HCT116 (cell line): ENCODE results near the gene LMNA. TPM values are rescaled to one million over a fixed set of nuclear protein-coding genes. Genes with fewer than 3 reads are reported as not detected.

ENCODE experiments used
- ATAC-seq: fragments of 200-7000 bp; cut with Tn5 transposase; 2 replicates; pipeline ENCODE4 v1.9.1; 2020; ENCODE audit warnings: mild to moderate bottlenecking, moderate library complexity
- BruUV-seq: library from RNA; stranded (reverse); fragments of 400-500 nt; replicated peaks from 2 replicates; lab custom pipeline; 2021; lab: Mats Ljungman, UMichigan
- CTCF ChIA-PET: fragments of 300-600 bp; sonication (Branson Sonifier 250); formaldehyde crosslinking; loops from one replicate; lab custom pipeline; 2021; ENCODE audit warnings: antibody characterized with exemption; lab: Charles Lee
- POLR2A ChIA-PET: fragments of 300-600, 350-600 bp; sonication (Branson Sonifier 250); formaldehyde crosslinking; loops from one replicate; lab custom pipeline; 2021; ENCODE audit warnings: antibody characterized with exemption; lab: Charles Lee
- RAD21 ChIA-PET, 2 experiments: fragments of 300-600 bp; sonication (Branson Sonifier 250); formaldehyde crosslinking; loops; one replicate each; lab custom pipeline; 2023; ENCODE audit warnings: low total read pairs in 2 of 2; ENCODE audit not compliant: uncharacterized antibody in 2 of 2, unreplicated experiment in 2 of 2, low non-redundant PET in 1 of 2; lab: Charles Lee
- DNase-seq: peaks from one replicate; pipeline ENCODE4 v3.0.0-alpha.2; 2010; ENCODE audit warnings: low read depth, low spot score
- H2AFZ ChIP-seq: fragments of 200-600 bp; shearing (Covaris generic), sonication (generic); 2 replicates; pipeline ENCODE4 v1.6.1; 2017; ENCODE audit warnings: low read depth, mixed run types, mixed read lengths, antibody characterized with exemption, low read length; ENCODE audit not compliant: poor library complexity, severe bottlenecking
- H3K27ac ChIP-seq: 2 replicates; pipeline ENCODE4 v1.5.1; 2012; ENCODE audit warnings: low read depth, low read length
- H3K27me3 ChIP-seq: fragments of 200-600 bp; sonication (generic); 2 replicates; pipeline ENCODE4 v1.6.1; 2016; ENCODE audit warnings: mixed run types, low read length, mixed read lengths; ENCODE audit not compliant: insufficient read depth
- H3K36me3 ChIP-seq, 2 experiments: fragments of 200-500 bp in 1 of 2; fragments of 200-600 bp in 1 of 2; sonication (Bioruptor generic) in 1 of 2; sonication (generic) in 1 of 2; 2 replicates each; pipeline versions ENCODE4 v1.5.1 to v1.6.1; 2014 to 2016; ENCODE audit warnings: low read length in 2 of 2, inconsistent platforms in 1 of 2, mixed read lengths in 1 of 2, mixed run types in 1 of 2; ENCODE audit not compliant: insufficient read depth in 2 of 2, control insufficient read depth in 1 of 2
- H3K4me1 ChIP-seq, 2 experiments: fragments of 200-600 bp in 1 of 2; sonication (generic) in 1 of 2; 2 replicates each; pipeline versions ENCODE4 v1.5.1 to v1.6.1; 2012 to 2017; ENCODE audit warnings: low read length in 2 of 2, inconsistent platforms in 1 of 2, mild to moderate bottlenecking in 1 of 2, mixed read lengths in 1 of 2, mixed run types in 1 of 2, moderate library complexity in 1 of 2; ENCODE audit not compliant: insufficient read depth in 2 of 2, control insufficient read depth in 1 of 2
- H3K4me2 ChIP-seq: fragments of 200-600 bp; sonication (generic); 2 replicates; pipeline ENCODE4 v1.6.1; 2017; ENCODE audit warnings: mixed run types, low read length, mixed read lengths
- H3K4me3 ChIP-seq, 2 experiments: fragments of 200-600 bp in 1 of 2; sonication (generic) in 1 of 2; replicated peaks in 1 of 2; 2 replicates each; pipeline ENCODE4 v1.5.1; 2011 to 2016; ENCODE audit warnings: low read length in 2 of 2, control low read depth in 1 of 2, low read depth in 1 of 2, mild to moderate bottlenecking in 1 of 2, mixed read lengths in 1 of 2, mixed run types in 1 of 2
- H3K79me2 ChIP-seq: fragments of 200-600 bp; sonication (generic); 2 replicates; pipeline ENCODE4 v1.6.1; 2017; ENCODE audit warnings: mild to moderate bottlenecking, mixed run types, low read length, moderate library complexity, mixed read lengths; ENCODE audit not compliant: insufficient read depth
- H3K9ac ChIP-seq: fragments of 200-600 bp; sonication (generic); 2 replicates; pipeline ENCODE4 v1.6.1; 2016; ENCODE audit warnings: low read length, mixed read lengths
- H3K9me2 ChIP-seq: fragments of 200-600 bp; sonication (generic), shearing (Covaris generic); 2 replicates; pipeline ENCODE4 v1.6.1; 2017; ENCODE audit warnings: mixed run types, mild to moderate bottlenecking, moderate library complexity; ENCODE audit not compliant: insufficient read depth
- H3K9me3 ChIP-seq, 2 experiments: fragments of 200-500 bp in 1 of 2; fragments of 200-600 bp in 1 of 2; sonication (Bioruptor generic) in 1 of 2; sonication (generic) in 1 of 2; 2 replicates each; pipeline ENCODE4 v1.6.1; 2014 to 2017; ENCODE audit warnings: low read length in 2 of 2, mixed read lengths in 2 of 2, inconsistent platforms in 1 of 2, low read depth in 1 of 2, mild to moderate bottlenecking in 1 of 2, mixed run types in 1 of 2, moderate library complexity in 1 of 2; ENCODE audit not compliant: control insufficient read depth in 1 of 2, insufficient read depth in 1 of 2
- H4K20me1 ChIP-seq: fragments of 200-600 bp; sonication (generic), shearing (Covaris generic); 2 replicates; pipeline ENCODE4 v1.6.1; 2017; ENCODE audit warnings: mixed run types, mild to moderate bottlenecking, moderate library complexity; ENCODE audit not compliant: insufficient read depth
- CBX3 ChIP-seq: IDR thresholded peaks from 2 replicates; pipeline ENCODE4 v1.6.1; 2012; ENCODE audit warnings: low read depth
- EGR1 ChIP-seq: IDR thresholded peaks from 2 replicates; pipeline ENCODE4 v1.6.1; 2012; ENCODE audit warnings: low read depth
- ELF1 ChIP-seq: IDR thresholded peaks from 2 replicates; pipeline ENCODE4 v1.6.1; 2012; ENCODE audit warnings: low read depth, borderline replicate concordance
- EZH2 ChIP-seq: fragments of 200-600 bp; sonication (generic); IDR thresholded peaks from 2 replicates; pipeline ENCODE4 v1.6.1; 2017; ENCODE audit warnings: antibody characterized with exemption, mixed run types
- FOSL1 ChIP-seq: IDR thresholded peaks from 2 replicates; pipeline ENCODE4 v1.6.1; 2012; ENCODE audit warnings: low read depth
- JUND ChIP-seq: IDR thresholded peaks from 2 replicates; pipeline ENCODE4 v1.6.1; 2012
- POLR2A ChIP-seq: IDR thresholded peaks from 2 replicates; pipeline ENCODE4 v1.7.0; 2011; ENCODE audit warnings: borderline replicate concordance; ENCODE audit not compliant: insufficient read depth, insufficient read length; ENCODE audit errors: extremely low read depth
- POLR2AphosphoS5 ChIP-seq: IDR thresholded peaks from 2 replicates; pipeline ENCODE4 v1.6.1; 2011; ENCODE audit warnings: mild to moderate bottlenecking, low read depth, low read length, moderate library complexity
- SIN3A ChIP-seq: IDR thresholded peaks from 2 replicates; pipeline ENCODE4 v1.6.1; 2012; ENCODE audit warnings: low read depth
- SP1 ChIP-seq: IDR thresholded peaks from 2 replicates; pipeline ENCODE4 v1.6.1; 2012; ENCODE audit warnings: low read depth
- SRF ChIP-seq: IDR thresholded peaks from 2 replicates; pipeline ENCODE4 v1.6.1; 2012; ENCODE audit warnings: low read depth
- TCF7L2 ChIP-seq: IDR thresholded peaks from 2 replicates; pipeline ENCODE4 v1.7.0; 2011; ENCODE audit warnings: borderline replicate concordance, inconsistent platforms; ENCODE audit not compliant: insufficient read depth, insufficient read length; ENCODE audit errors: extremely low read depth
- YY1 ChIP-seq: IDR thresholded peaks from 2 replicates; pipeline ENCODE4 v1.6.1; 2011; ENCODE audit warnings: low read length, low read depth, moderate library complexity, mild to moderate bottlenecking; ENCODE audit not compliant: insufficient replicate concordance; ENCODE audit errors: extremely low read depth
- ZFX ChIP-seq: fragments of 450-650 bp; IDR thresholded peaks from 2 replicates; pipeline ENCODE4 v1.6.1; 2017
- intact Hi-C: fragments of 100-400 bp; cut with micrococcal nuclease; formaldehyde crosslinking; loops from 2 replicates; pipeline ENCODE4 v1.10.0; 2022
- total RNA-seq: library from RNA; stranded (reverse); gene quantifications from one replicate; pipeline ENCODE4 v1.2.1, GENCODE V29; 2021; ENCODE audit not compliant: unreplicated experiment
- TF ChIP-seq, protein P1 (sequence below): IDR thresholded peaks from 2 replicates; pipeline ENCODE4 v1.6.1; 2011; ENCODE audit warnings: mild to moderate bottlenecking, low read length, moderate library complexity; ENCODE audit not compliant: insufficient replicate concordance; ENCODE audit errors: extremely low read depth
- TF ChIP-seq, protein P2 (sequence below): IDR thresholded peaks from 2 replicates; pipeline ENCODE4 v1.6.1; 2012

Gene LMNA
- total RNA-seq, 1 experiment from 2014 or later, result 528 TPM

DNA sequence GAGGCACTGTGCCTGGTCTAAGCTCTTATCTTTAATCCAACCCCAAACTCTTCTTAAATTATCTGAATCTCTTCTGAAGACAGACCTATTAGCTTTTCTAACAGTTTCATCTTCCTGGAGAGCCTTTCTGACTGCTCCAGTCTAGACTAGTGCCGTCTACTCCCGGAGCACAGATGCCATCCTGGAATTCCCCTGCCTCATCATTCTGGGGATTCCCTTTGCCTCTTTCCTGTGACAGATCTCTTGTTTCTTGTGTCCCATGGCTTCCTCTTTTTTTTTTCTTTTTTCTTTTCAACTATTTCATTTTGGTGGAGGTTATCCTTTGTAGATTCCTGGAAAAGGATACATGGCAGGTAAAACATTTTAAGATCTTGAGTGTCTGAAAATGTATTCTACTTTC lies 50.6 kb downstream of the LMNA start:
- H2AFZ ChIP-seq, result no peak overlapping the region
- no peaks in the 10 kb centered on the region for H3K36me3 ChIP-seq
- no peak overlapping the region for H3K4me2 ChIP-seq
- intact Hi-C loops, result no loop called here
- DNase-seq (no peak), ATAC-seq (no peak)
- H3K4me3 ChIP-seq, result no peak overlapping the region
- H3K4me1 ChIP-seq, result no peaks in the 10 kb centered on the region
- no peaks in the 10 kb centered on the region for H4K20me1 ChIP-seq
- no peak overlapping the region for H3K9ac ChIP-seq
- RAD21 ChIA-PET, result no interaction called here
- H3K79me2 ChIP-seq, result no peaks in the 10 kb centered on the region
- no peaks in the 10 kb centered on the region for H3K27me3 ChIP-seq
- H3K27ac ChIP-seq, result no peak overlapping the region
- BruUV-seq, result no TSS peak
- H3K9me2 ChIP-seq, result no peaks in the 10 kb centered on the region
- no peak for TF ChIP-seq TCF7L2
- TF ChIP-seq SIN3A, result no peak
- TF ChIP-seq EZH2, result no peak
- TF ChIP-seq, protein P1, sequence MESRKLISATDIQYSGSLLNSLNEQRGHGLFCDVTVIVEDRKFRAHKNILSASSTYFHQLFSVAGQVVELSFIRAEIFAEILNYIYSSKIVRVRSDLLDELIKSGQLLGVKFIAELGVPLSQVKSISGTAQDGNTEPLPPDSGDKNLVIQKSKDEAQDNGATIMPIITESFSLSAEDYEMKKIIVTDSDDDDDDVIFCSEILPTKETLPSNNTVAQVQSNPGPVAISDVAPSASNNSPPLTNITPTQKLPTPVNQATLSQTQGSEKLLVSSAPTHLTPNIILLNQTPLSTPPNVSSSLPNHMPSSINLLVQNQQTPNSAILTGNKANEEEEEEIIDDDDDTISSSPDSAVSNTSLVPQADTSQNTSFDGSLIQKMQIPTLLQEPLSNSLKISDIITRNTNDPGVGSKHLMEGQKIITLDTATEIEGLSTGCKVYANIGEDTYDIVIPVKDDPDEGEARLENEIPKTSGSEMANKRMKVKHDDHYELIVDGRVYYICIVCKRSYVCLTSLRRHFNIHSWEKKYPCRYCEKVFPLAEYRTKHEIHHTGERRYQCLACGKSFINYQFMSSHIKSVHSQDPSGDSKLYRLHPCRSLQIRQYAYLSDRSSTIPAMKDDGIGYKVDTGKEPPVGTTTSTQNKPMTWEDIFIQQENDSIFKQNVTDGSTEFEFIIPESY, result no peak
- no peak for TF ChIP-seq FOSL1
- no peak for TF ChIP-seq ZFX
- TF ChIP-seq YY1, result no peak
- no peak for TF ChIP-seq ELF1
- TF ChIP-seq SP1, result no peak
- TF ChIP-seq JUND, result no peak
- TF ChIP-seq CBX3, result no peak
- TF ChIP-seq POLR2AphosphoS5, result no peak
- TF ChIP-seq EGR1, result no peak
- TF ChIP-seq, protein P2, sequence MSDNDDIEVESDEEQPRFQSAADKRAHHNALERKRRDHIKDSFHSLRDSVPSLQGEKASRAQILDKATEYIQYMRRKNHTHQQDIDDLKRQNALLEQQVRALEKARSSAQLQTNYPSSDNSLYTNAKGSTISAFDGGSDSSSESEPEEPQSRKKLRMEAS, result no peak
- no peak for TF ChIP-seq POLR2A
- no peak for TF ChIP-seq SRF
- POLR2A ChIA-PET, result no interaction called here
- no peaks in the 10 kb centered on the region for H3K9me3 ChIP-seq
- CTCF ChIA-PET, result interaction anchor here (0.9 kb wide), 1 partner anchor 19 kb away, joined by 3 read pairs; no protein-coding TSS in a partner anchor
